Colonic mucosa (tissue), 4 donors: ENCODE measurements around the gene VWA5B1. TPM values are rescaled to one million over a fixed set of nuclear protein-coding genes. Genes with fewer than 3 reads are reported as not detected.

ENCODE experiments used
- DNase-seq: peaks from one replicate; pipeline ENCODE4 v3.0.0-alpha.2; 2020
- H3K27ac ChIP-seq: fragments of 200-600 bp; one replicate; pipeline ENCODE4 v1.8.0; 2021
- H3K27me3 ChIP-seq: fragments of 200-600 bp; one replicate; pipeline ENCODE4 v1.8.0; 2021
- H3K36me3 ChIP-seq: fragments of 200-600 bp; one replicate; pipeline ENCODE4 v1.8.0; 2021
- H3K4me1 ChIP-seq: fragments of 200-600 bp; one replicate; pipeline ENCODE4 v1.8.0; 2021; ENCODE audit warnings: mild to moderate bottlenecking
- H3K4me3 ChIP-seq: fragments of 200-600 bp; one replicate; pipeline ENCODE4 v1.8.0; 2021
- H3K9ac ChIP-seq, 2 donors: one replicate each; pipeline ENCODE4 v1.7.0; 2013; ENCODE audit warnings: control low read depth in 2 of 2, low read depth in 2 of 2, low read length in 2 of 2
- H3K9me3 ChIP-seq: fragments of 200-600 bp; one replicate; pipeline ENCODE4 v1.8.0; 2021
- CTCF ChIP-seq: fragments of 200-600 bp; IDR thresholded peaks from one replicate; pipeline ENCODE4 v1.8.0; 2022; ENCODE audit warnings: antibody characterized with exemption, mild to moderate bottlenecking
- intact Hi-C: fragments of 100-400 bp; cut with DNase I; formaldehyde crosslinking; loops from one replicate; pipeline ENCODE4 v1.14.1; 2022
- total RNA-seq, 2 donors: library from RNA; stranded (reverse); fragmentation: NEBNext Ultra II Directional in 1 of 2; extraction: Animal tissue kit (Norgen Biotek cat#: 25700) in 1 of 2; gene quantifications; one replicate each; pipeline ENCODE4 v1.2.1, GENCODE V29; 2021
- donor health status: healthy.
- donor health status: DM: no; HTN: no; CAD: no.
- donor health status: DM: no; HTN: no; CAD: no.

Gene VWA5B1
- total RNA-seq, 2 donors from 2014 or later, result 0.29 to 0.30 TPM

- H3K27me3 ChIP-seq, result no peaks in the 10 kb centered on the region
- no peaks in the 10 kb centered on the region for H3K9me3 ChIP-seq
- no peak overlapping the region for H3K9ac ChIP-seq
- DNase-seq, result no peak
- intact Hi-C loops, result no loop called here
- H3K36me3 ChIP-seq, result no peaks in the 10 kb centered on the region
- TF ChIP-seq CTCF, result no peak
- H3K4me3 ChIP-seq, result no peak overlapping the region
- no peaks in the 10 kb centered on the region for H3K4me1 ChIP-seq
- H3K27ac ChIP-seq, result no peak overlapping the region
These were observed 46.9 kb downstream of the VWA5B1 start for GRCh38 chr1:20337581-20337980.

GRCh38 chr1:20339811-20340457, 49.3 kb downstream of the VWA5B1 start:
- Histone ChIP-seq H3K4me1 (no peaks in the 10 kb centered on the region), H3K27me3 (no peaks in the 10 kb centered on the region)

GRCh38 chr1:20342294-20343148, 51.8 kb downstream of the VWA5B1 start:
- Histone ChIP-seq H3K36me3 (no peaks in the 10 kb centered on the region), H3K9me3 (no peaks in the 10 kb centered on the region), H3K9ac (no peak overlapping the region), H3K27me3 (no peaks in the 10 kb centered on the region), H3K4me3 (no peak overlapping the region), H3K27ac (no peak overlapping the region), H3K4me1 (no peaks in the 10 kb centered on the region)
- TF ChIP-seq CTCF, result no peak
- DNase-seq, result no peak
- intact Hi-C loops, result no loop called here

More at GRCh38 chr1:20339811-20340457, 49.3 kb downstream of the VWA5B1 start:
- Histone ChIP-seq H3K9me3 (no peaks in the 10 kb centered on the region), H3K9ac (no peak overlapping the region), H3K27ac (no peak overlapping the region), H3K36me3 (no peaks in the 10 kb centered on the region), H3K4me3 (no peak overlapping the region)
- no peak for DNase-seq
- intact Hi-C loops, result no loop called here
- no peak for TF ChIP-seq CTCF

GRCh38 chr1:20343149-20343937, 52.7 kb downstream of the VWA5B1 start:
- H3K4me3 ChIP-seq, result no peak overlapping the region
- no peak for TF ChIP-seq CTCF

GRCh38 chr1:20343938-20344302, 53.2 kb downstream of the VWA5B1 start:
- no peak for DNase-seq
- Histone ChIP-seq H3K9me3 (no peaks in the 10 kb centered on the region), H3K27ac (no peak overlapping the region), H3K4me3 (no peak overlapping the region), H3K9ac (no peak overlapping the region), H3K27me3 (no peaks in the 10 kb centered on the region), H3K36me3 (no peaks in the 10 kb centered on the region), H3K4me1 (no peaks in the 10 kb centered on the region)
- TF ChIP-seq CTCF, result no peak
- intact Hi-C loops, result no loop called here

More at GRCh38 chr1:20343149-20343937, 52.7 kb downstream of the VWA5B1 start:
- no peaks in the 10 kb centered on the region for H3K36me3 ChIP-seq
- H3K27ac ChIP-seq, result no peak overlapping the region
- no peaks in the 10 kb centered on the region for H3K4me1 ChIP-seq
- no peaks in the 10 kb centered on the region for H3K9me3 ChIP-seq
- DNase-seq, result peak; percentile 72
- intact Hi-C loops, result no loop called here
- no peaks in the 10 kb centered on the region for H3K27me3 ChIP-seq
- no peak overlapping the region for H3K9ac ChIP-seq
